Gastrocnemius medialis (tissue), 4 donors: ENCODE results near the gene MICU1. TPM values are rescaled to one million over a fixed set of nuclear protein-coding genes. Genes with fewer than 3 reads are reported as not detected.
"Not testable (repeated sequence)": the region's sequence is repeated elsewhere in the genome, so short reads cannot be mapped to it uniquely, and the experiment has no call there.

Experiments
- ATAC-seq, 2 donors: fragments of 150-250 bp; one replicate each; pipeline ENCODE4 v1.9.1; 2016
- DNase-seq, 2 donors: peaks; one replicate each; pipeline ENCODE4 v3.0.0-alpha.2; 2019
- H3K27ac ChIP-seq, 4 donors: fragments of 200-600 bp; sonication (generic); 1 replicate in 1 of 4; 2 replicates in 3 of 4; pipeline ENCODE4 v1.5.1; 2016 to 2018; ENCODE audit warnings: mild to moderate bottlenecking in 2 of 4, moderate library complexity in 1 of 4
- H3K27me3 ChIP-seq, 3 donors: fragments of 200-600 bp; sonication (generic) in 2 of 3; 1 replicate in 1 of 3; 2 replicates in 2 of 3; pipeline versions ENCODE4 v1.5.1 to v1.6.0; 2016 to 2019; ENCODE audit warnings: mild to moderate bottlenecking in 1 of 3, moderate library complexity in 1 of 3
- H3K36me3 ChIP-seq, 2 donors: fragments of 200-600 bp; sonication (generic) in 1 of 2; one replicate each; pipeline ENCODE4 v1.5.1; 2017 to 2018
- H3K4me1 ChIP-seq, 2 donors: fragments of 200-600 bp; sonication (generic) in 1 of 2; one replicate each; pipeline ENCODE4 v1.5.1; 2016 to 2017; ENCODE audit warnings: mild to moderate bottlenecking in 2 of 2
- H3K4me3 ChIP-seq, 4 donors: fragments of 200-600 bp; sonication (generic) in 3 of 4; 1 replicate in 1 of 4; 2 replicates in 3 of 4; pipeline ENCODE4 v1.5.1; 2016 to 2019; ENCODE audit warnings: mild to moderate bottlenecking in 2 of 4
- H3K9me3 ChIP-seq, 3 donors: fragments of 200-600 bp; sonication (generic) in 2 of 3; 1 replicate in 1 of 3; 2 replicates in 2 of 3; pipeline ENCODE4 v1.5.1; 2016 to 2019
- POLR2A ChIP-seq, 2 donors: fragments of 450-650 bp; IDR thresholded peaks; one replicate each; pipeline ENCODE4 v1.6.1; 2017; ENCODE audit warnings: antibody characterized with exemption in 2 of 2, mild to moderate bottlenecking in 2 of 2, moderate library complexity in 2 of 2
- in situ Hi-C, 4 donors: fragments of 200-750 bp; cut with MboI; loops; one replicate each; pipeline versions ENCODE4 v1.15.0 to v1.8.0; 2017; ENCODE audit warnings: low sequenced_read_pairs in 4 of 4
- intact Hi-C: fragments of 100-400 bp; cut with DNase I; formaldehyde crosslinking; loops from one replicate; pipeline ENCODE4 v1.15.1; 2023; ENCODE audit warnings: low total_unique reads
- total RNA-seq, 4 donors: library from RNA; depleted of rRNA; stranded (reverse); fragments of >200 nt; gene quantifications; one replicate each; pipeline versions ENCODE4 v1.1.0 to v1.2.3, GENCODE V29; 2016
- TF ChIP-seq, protein P1 (sequence below), 5 experiments: fragments of 450-650 bp in 3 of 5; fragments of 200-600 bp in 2 of 5; sonication (generic) in 2 of 5; IDR thresholded peaks in 4 of 5; conservative IDR thresholded peaks in 1 of 5; 1 replicate in 4 of 5; 2 replicates in 1 of 5; pipeline ENCODE4 v1.5.1; 2016 to 2019; ENCODE audit warnings: antibody characterized with exemption in 5 of 5, mild to moderate bottlenecking in 3 of 5, moderate library complexity in 3 of 5

Gene MICU1
- total RNA-seq, 4 donors from 2014 or later = 42.7 to 62.2 (median 51.9) TPM

DNA sequence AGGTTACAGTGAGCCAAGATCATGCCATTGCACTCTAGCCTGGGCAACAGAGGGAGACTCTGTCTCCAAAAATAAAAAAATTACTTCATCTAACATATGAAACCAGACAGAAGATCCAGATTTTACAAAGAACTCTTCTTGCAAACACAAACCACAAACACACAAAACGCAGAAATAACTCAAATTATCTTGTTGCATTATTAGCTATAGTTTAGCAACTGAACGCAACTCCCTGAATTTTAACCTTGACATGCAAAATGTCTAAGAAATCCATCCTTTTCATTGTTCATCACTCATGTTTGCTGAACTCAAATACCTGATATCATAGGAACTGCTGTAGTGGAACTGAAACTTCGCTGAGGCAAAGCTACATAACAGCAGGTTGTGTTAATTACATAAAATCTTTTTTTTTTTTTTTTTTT lies 64.1 kb downstream of the MICU1 start:
- ATAC-seq (no peak), DNase-seq (no peak)
- no peak overlapping the region for H3K27ac ChIP-seq
- H3K9me3 ChIP-seq = no peaks in the 10 kb centered on the region
- TF ChIP-seq, protein P1, sequence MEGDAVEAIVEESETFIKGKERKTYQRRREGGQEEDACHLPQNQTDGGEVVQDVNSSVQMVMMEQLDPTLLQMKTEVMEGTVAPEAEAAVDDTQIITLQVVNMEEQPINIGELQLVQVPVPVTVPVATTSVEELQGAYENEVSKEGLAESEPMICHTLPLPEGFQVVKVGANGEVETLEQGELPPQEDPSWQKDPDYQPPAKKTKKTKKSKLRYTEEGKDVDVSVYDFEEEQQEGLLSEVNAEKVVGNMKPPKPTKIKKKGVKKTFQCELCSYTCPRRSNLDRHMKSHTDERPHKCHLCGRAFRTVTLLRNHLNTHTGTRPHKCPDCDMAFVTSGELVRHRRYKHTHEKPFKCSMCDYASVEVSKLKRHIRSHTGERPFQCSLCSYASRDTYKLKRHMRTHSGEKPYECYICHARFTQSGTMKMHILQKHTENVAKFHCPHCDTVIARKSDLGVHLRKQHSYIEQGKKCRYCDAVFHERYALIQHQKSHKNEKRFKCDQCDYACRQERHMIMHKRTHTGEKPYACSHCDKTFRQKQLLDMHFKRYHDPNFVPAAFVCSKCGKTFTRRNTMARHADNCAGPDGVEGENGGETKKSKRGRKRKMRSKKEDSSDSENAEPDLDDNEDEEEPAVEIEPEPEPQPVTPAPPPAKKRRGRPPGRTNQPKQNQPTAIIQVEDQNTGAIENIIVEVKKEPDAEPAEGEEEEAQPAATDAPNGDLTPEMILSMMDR (IDR thresholded peaks at IDR 0.05 in 4 of 5, conservative IDR thresholded peaks at IDR 0.05 in 1 of 5) = no peak
- TF ChIP-seq POLR2A (IDR thresholded peaks at IDR 0.05) = no peak
- in situ Hi-C loops (no loop called here), intact Hi-C loops (no loop called here)
- H3K4me3 ChIP-seq = no peak overlapping the region
- peaks cover 0 to 4% of the 10 kb centered on the region in 2 donors for H3K4me1 ChIP-seq
- H3K36me3 ChIP-seq = peaks cover 0 to 36% of the 10 kb centered on the region in 2 donors
- H3K27me3 ChIP-seq = no peaks in the 10 kb centered on the region

DNA sequence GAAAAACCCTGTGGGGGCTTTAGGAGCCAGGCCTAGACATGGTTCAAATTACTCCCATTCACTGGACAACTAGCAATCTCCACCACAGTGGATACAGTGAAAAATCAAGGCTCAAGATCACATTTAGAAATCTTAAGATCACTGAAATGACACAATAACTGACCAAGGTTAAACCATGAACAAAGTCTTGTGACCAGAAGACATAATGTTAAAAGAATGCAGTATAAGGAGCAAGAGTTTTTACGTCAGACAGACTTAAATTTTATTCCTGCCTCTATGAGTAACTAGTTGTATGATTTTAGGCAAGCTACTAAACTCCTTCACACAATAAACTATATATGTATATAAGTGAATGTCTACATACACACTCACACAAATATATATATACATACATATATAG lies 68.5 kb downstream of the MICU1 start:
- Histone ChIP-seq H3K4me1 (no peaks in the 10 kb centered on the region), H3K4me3 (no peak overlapping the region), H3K27me3 (no peaks in the 10 kb centered on the region), H3K9me3 (no peaks in the 10 kb centered on the region), H3K36me3 (peaks cover 0 to 23% of the 10 kb centered on the region in 2 donors), H3K27ac (no peak overlapping the region)
- ATAC-seq (no peak), DNase-seq (no peak)
- TF ChIP-seq, protein P1 (IDR thresholded peaks at IDR 0.05 in 4 of 5, conservative IDR thresholded peaks at IDR 0.05 in 1 of 5) = no peak
- TF ChIP-seq POLR2A (IDR thresholded peaks at IDR 0.05) = no peak
- in situ Hi-C loops (no loop called here), intact Hi-C loops (no loop called here)

DNA sequence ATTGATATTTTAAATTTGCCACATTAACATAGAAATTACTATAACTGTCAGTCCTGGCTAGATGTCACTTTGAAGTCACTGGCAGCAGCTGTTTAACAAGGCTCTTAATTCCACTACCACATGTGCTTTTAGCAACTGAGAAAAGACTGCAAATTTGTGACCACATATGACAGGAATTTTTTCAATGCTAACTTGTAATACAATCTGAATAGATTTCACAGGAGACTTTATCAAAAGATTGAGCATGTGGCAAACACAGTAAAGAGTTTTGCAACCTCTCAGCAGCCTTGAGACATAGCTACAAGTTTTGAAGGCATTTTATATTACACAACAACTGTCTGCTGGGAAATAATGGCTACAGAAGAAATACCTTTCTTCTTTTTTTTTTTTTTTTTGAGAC lies 73.0 kb downstream of the MICU1 start:
- Histone ChIP-seq H3K27ac (no peak overlapping the region), H3K4me3 (no peak overlapping the region), H3K4me1 (no peaks in the 10 kb centered on the region), H3K36me3 (peaks cover 2 to 33% of the 10 kb centered on the region in 2 donors), H3K27me3 (no peaks in the 10 kb centered on the region), H3K9me3 (no peaks in the 10 kb centered on the region)
- TF ChIP-seq POLR2A (IDR thresholded peaks at IDR 0.05) = no peak
- TF ChIP-seq, protein P1 (IDR thresholded peaks at IDR 0.05 in 4 of 5, conservative IDR thresholded peaks at IDR 0.05 in 1 of 5) = no peak
- in situ Hi-C loops = no loop called here
- ATAC-seq (peak in 1 of 2 donors; percentile 81), DNase-seq (no peak)
- intact Hi-C loops = no loop called here

DNA sequence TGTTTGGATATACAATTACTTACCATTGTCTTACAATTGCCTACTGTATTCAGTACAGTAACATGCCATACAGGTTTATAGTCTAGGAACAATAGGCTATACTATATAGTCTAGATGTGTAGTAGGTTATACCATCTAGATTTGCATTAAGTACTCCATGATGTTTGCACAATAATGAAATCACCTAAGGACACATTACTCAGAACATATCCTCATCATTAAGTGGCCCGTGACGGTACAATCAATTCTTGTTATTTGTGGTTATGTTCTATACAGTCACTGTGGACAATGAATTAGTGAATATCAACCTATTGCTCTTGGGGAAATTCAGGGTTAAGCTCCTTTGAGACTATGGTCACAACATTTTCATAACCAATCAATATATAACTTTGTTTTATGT lies 75.6 kb downstream of the MICU1 start:
- no peak overlapping the region for H3K4me3 ChIP-seq
- H3K27ac ChIP-seq = no peak overlapping the region
- H3K27me3 ChIP-seq = no peaks in the 10 kb centered on the region
- peaks cover 2 to 36% of the 10 kb centered on the region in 2 donors for H3K36me3 ChIP-seq
- H3K4me1 ChIP-seq = no peaks in the 10 kb centered on the region
- H3K9me3 ChIP-seq = no peaks in the 10 kb centered on the region
- TF ChIP-seq, protein P1 (IDR thresholded peaks at IDR 0.05 in 4 of 5, conservative IDR thresholded peaks at IDR 0.05 in 1 of 5) = no peak
- TF ChIP-seq POLR2A (IDR thresholded peaks at IDR 0.05) = no peak
- intact Hi-C loops = no loop called here
- ATAC-seq = no peak
- in situ Hi-C loops = no loop called here
- DNase-seq = no peak

DNA sequence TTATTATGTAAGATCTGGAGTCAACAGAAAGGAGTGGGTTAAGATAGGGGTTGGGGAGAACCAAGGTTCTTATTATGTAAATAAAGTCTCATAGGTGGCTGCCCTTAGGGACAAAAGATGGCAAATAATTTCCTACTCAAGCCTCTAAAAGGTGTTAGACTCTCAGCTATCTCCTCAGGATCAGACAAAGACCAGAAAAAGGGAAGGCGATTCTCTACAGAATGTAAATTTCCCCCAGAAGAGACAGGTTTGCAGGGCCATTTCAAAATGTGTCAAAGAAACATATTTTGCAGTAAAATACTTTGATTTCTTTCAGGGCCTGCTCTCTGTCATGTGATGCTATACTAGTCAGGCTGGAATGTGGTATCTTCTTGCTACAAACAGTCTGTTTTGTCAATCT lies 80.3 kb downstream of the MICU1 start:
- Histone ChIP-seq H3K4me1 (no peaks in the 10 kb centered on the region), H3K9me3 (no peaks in the 10 kb centered on the region), H3K36me3 (peaks cover 0 to 30% of the 10 kb centered on the region in 2 donors), H3K27me3 (no peaks in the 10 kb centered on the region), H3K27ac (no peak overlapping the region), H3K4me3 (no peak overlapping the region)
- in situ Hi-C loops = no loop called here
- intact Hi-C loops = no loop called here
- TF ChIP-seq, protein P1 (IDR thresholded peaks at IDR 0.05 in 4 of 5, conservative IDR thresholded peaks at IDR 0.05 in 1 of 5) = no peak
- TF ChIP-seq POLR2A (IDR thresholded peaks at IDR 0.05) = no peak
- ATAC-seq (no peak), DNase-seq (no peak)

DNA sequence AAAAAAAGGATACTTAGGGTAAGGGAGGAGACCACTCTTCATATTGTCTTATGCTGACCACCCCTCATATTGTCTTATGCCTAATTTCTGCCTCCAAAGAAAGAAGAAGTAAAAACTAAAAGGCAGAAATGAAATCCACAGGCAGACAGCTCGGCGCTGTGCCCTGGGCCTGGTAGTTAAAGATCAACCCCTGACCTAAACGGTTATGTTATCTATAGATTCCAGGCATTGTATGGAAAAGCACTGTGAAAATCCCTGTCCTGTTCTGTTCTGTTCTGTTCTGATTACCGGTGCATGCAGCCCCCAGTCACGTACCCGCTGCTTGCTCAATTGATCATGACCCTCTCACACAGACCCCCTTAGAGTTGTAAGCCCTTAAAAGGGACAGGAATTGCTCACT lies 82.0 kb downstream of the MICU1 start:
- H3K27ac ChIP-seq, ATAC-seq, H3K27me3 ChIP-seq, H3K4me3 ChIP-seq, intact Hi-C loops, DNase-seq, in situ Hi-C loops, H3K9me3 ChIP-seq, H3K4me1 ChIP-seq: not testable (repeated sequence)
- peaks cover 0 to 13% of the 10 kb centered on the region in 2 donors for H3K36me3 ChIP-seq
